Esophagus (tissue), 2 donors: ENCODE results near the gene ZDHHC24. TPM values are rescaled to one million over a fixed set of nuclear protein-coding genes. Genes with fewer than 3 reads are reported as not detected.

Source experiments
- H3K27ac ChIP-seq, 2 donors: one replicate each; pipeline ENCODE4 v1.5.1; 2013; ENCODE audit warnings: low read depth in 2 of 2, mild to moderate bottlenecking in 2 of 2, inconsistent platforms in 1 of 2, low read length in 1 of 2, moderate library complexity in 1 of 2
- H3K27me3 ChIP-seq, 2 donors: one replicate each; pipeline ENCODE4 v1.6.1; 2013; ENCODE audit warnings: low read length in 2 of 2, control low read depth in 1 of 2, mild to moderate bottlenecking in 1 of 2; ENCODE audit not compliant: insufficient read depth in 2 of 2, control insufficient read depth in 1 of 2
- H3K36me3 ChIP-seq, 2 donors: one replicate each; pipeline ENCODE4 v1.6.1; 2013; ENCODE audit warnings: low read length in 1 of 2; ENCODE audit not compliant: control insufficient read depth in 2 of 2, insufficient read depth in 2 of 2
- H3K4me1 ChIP-seq, 2 donors: one replicate each; pipeline ENCODE4 v1.6.1; 2013; ENCODE audit warnings: low read length in 1 of 2; ENCODE audit not compliant: control insufficient read depth in 2 of 2, insufficient read depth in 2 of 2
- H3K4me3 ChIP-seq, 2 donors: one replicate each; pipeline ENCODE4 v1.5.1; 2013; ENCODE audit warnings: low read length in 2 of 2, mild to moderate bottlenecking in 2 of 2, low read depth in 1 of 2, moderate library complexity in 1 of 2
- H3K9me3 ChIP-seq, 2 donors: one replicate each; pipeline ENCODE4 v1.6.1; 2013; ENCODE audit warnings: mild to moderate bottlenecking in 2 of 2, low read depth in 1 of 2, low read length in 1 of 2, moderate library complexity in 1 of 2; ENCODE audit not compliant: control insufficient read depth in 2 of 2, insufficient read depth in 1 of 2
- WGBS, 2 donors: extraction: QIAGEN DNeasy Blood & Tissue Kit; methylation state at CpG; one replicate each; pipeline ENCODE4 v1.1.7; 2013; 5-methylcytosine and 5-hydroxymethylcytosine counted together
- polyA plus RNA-seq, 2 donors: library from polyadenylated mRNA; stranded (reverse); fragments of 200-250 nt; gene quantifications; one replicate each; pipeline ENCODE4 v1.2.3, GENCODE V29; 2013
- donor health status: healthy with polysubstance abuse.
- donor health status: Bipolar disorder and iron deficiency.

ZDHHC24 gene
- polyA plus RNA-seq, 2 donors: 5.9 to 6.0 TPM

DNA sequence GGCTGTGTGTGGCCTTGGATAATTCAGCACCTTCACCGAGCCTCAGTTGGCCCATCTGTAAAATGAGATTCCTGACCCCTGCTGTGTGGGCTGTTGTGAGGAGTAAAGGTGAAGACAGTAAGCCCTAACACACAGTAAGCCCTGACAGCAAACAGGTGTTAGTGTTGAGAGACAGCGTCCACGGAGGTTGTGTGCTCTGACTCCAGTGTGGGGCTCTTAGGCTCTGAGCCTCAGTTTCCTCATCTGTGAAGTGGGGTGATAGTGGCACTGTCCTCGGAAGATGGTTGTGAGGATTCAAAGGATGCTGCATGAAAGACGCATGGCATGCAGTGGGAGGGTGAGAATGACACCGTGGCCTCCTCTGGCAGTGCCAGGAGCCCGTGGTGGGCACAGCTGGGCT is 51.4 kb downstream of the ZDHHC24 start:
- H3K4me1 ChIP-seq: no peaks in the 10 kb centered on the region
- no peaks in the 10 kb centered on the region for H3K27me3 ChIP-seq
- no peak overlapping the region for H3K4me3 ChIP-seq
- no peaks in the 10 kb centered on the region for H3K9me3 ChIP-seq
- H3K36me3 ChIP-seq: peaks cover 7 to 26% of the 10 kb centered on the region in 2 donors
- 93 to 95% methylated on average over 7 of the region's 7 CpGs for WGBS, 2 donors
- H3K27ac ChIP-seq: no peak overlapping the region

DNA sequence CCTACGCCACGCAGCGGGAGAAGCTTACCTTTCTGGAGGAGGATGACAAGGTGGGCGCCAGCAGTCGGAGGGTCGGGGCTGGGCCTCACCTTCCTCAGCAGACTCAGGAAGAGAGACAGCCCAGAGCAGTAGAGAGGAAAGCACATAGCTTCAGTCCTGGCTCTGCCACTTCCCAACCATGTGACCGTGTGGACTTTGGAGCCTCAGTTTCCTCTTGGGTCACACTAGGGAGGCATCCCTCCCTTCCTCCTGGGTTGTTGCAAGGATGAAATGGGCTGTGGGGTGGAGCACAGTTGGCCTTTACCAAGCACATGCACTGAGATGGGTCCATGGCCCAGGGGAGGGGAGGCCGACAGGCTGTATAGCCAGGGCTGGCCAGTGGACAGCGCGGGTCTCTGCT is 52.7 kb downstream of the ZDHHC24 start:
- Histone ChIP-seq H3K36me3 (peaks cover 7 to 32% of the 10 kb centered on the region in 2 donors), H3K27ac (no peak overlapping the region)
- 95 to 97% methylated on average over 8 to 10 of the region's 10 CpGs for WGBS, 2 donors

DNA sequence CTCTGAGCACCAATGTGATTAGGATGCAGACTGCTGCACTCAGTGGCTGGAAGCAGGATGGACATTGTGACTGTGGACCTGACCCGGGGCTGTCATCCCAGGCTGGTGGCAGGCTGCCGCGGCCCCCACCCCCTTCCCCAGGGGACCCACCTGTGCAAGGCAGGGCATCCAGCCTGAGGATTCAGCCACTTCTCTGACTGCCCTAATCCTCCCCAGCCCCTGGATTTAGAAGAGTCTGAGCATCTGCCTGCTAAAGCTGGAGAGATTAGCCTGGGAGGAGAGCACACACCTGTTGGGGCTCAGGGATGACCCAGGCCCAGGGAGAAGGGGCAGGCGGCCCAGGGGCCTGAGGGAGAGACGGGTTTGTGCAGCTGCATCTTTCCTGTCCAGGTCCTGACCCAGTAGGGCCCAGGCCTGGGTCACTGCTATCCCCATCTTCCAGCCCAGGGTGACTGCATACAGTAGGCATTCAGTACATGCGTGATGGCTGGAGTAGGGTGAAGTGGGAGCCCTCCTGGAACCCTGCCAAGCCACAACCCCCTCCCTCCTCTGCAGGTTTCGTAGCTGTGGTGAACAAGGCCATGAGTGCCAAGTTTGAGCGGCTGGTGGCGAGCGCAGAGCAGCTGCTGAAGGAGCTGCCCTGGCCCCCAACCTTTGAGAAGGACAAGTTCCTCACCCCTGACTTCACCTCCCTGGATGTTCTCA is 53.5 kb downstream of the ZDHHC24 start:
- 91% methylated on average over 10 of the region's 10 CpGs for WGBS, 2 donors
- H3K4me1 ChIP-seq: no peaks in the 10 kb centered on the region
- H3K9me3 ChIP-seq: no peaks in the 10 kb centered on the region
- H3K27me3 ChIP-seq: no peaks in the 10 kb centered on the region
- no peak overlapping the region for H3K4me3 ChIP-seq
- H3K36me3 ChIP-seq: peaks cover 4 to 38% of the 10 kb centered on the region in 2 donors
- no peak overlapping the region for H3K27ac ChIP-seq

More for the DNA sequence above, 52.7 kb downstream of the ZDHHC24 start:
- H3K4me3 ChIP-seq: no peak overlapping the region
- no peaks in the 10 kb centered on the region for H3K4me1 ChIP-seq
- no peaks in the 10 kb centered on the region for H3K27me3 ChIP-seq
- no peaks in the 10 kb centered on the region for H3K9me3 ChIP-seq

DNA sequence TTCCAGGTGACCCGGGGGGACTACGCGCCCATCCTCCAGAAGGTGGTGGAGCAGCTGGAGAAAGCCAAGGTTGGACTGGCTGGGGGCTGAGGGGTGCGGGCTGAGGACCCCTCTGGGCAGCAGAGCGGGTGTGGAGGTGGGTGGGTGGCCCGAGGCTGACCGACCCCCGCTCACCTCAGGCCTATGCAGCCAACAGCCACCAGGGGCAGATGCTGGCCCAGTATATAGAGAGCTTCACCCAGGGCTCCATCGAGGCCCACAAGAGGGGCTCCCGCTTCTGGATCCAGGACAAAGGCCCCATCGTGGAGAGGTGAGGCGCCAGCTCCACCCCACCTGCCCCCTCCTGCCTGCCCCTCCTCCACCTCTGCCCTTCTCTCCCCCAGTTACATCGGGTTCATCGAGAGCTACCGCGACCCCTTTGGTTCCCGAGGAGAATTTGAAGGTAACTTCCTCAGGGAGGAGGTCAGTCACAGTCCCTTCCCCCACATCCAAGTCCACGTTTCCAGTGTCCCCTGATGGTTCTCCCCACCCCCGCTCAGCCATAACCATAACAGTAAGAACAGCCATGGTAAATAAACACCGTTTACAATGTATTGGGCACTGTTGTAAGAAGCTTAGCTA is 54.4 kb downstream of the ZDHHC24 start:
- 73 to 74% methylated on average over 20 of the region's 20 CpGs for WGBS, 2 donors
- Histone ChIP-seq H3K27ac (no peak overlapping the region), H3K4me1 (no peaks in the 10 kb centered on the region), H3K27me3 (no peaks in the 10 kb centered on the region), H3K36me3 (peaks cover 3 to 43% of the 10 kb centered on the region in 2 donors), H3K4me3 (no peak overlapping the region), H3K9me3 (no peaks in the 10 kb centered on the region)

GRCh38 chr11:66489636-66490035 is 56.2 kb downstream of the ZDHHC24 start:
- no peaks in the 10 kb centered on the region for H3K4me1 ChIP-seq
- 84 to 87% methylated on average over 7 of the region's 7 CpGs for WGBS, 2 donors
- H3K4me3 ChIP-seq: no peak overlapping the region
- no peaks in the 10 kb centered on the region for H3K9me3 ChIP-seq
- H3K36me3 ChIP-seq: peaks cover 3 to 43% of the 10 kb centered on the region in 2 donors
- H3K27me3 ChIP-seq: no peaks in the 10 kb centered on the region
- no peak overlapping the region for H3K27ac ChIP-seq

DNA sequence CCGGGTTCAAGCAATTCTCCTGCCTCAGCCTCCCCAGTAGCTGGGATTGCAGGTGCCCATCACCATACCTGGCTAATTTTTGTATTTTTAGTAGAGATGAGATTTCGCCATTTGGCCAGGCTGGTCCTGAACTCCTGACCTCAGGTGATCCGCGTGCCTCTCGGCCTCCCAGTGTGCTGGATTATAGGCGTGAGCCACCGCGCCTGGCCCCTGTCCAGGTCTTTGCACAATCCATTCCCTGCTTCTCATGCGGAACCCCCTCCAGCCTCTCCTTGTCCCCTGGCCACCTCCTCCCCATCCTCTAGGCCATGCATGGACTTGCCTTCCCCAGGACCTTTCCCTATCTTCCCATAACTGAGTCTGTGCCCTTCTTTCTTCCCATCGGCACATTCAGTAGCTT is 56.9 kb downstream of the ZDHHC24 start:
- H3K4me1 ChIP-seq: no peaks in the 10 kb centered on the region
- H3K4me3 ChIP-seq: no peak overlapping the region
- H3K9me3 ChIP-seq: no peaks in the 10 kb centered on the region
- no peak overlapping the region for H3K27ac ChIP-seq
- no peaks in the 10 kb centered on the region for H3K27me3 ChIP-seq
- peaks cover 3 to 43% of the 10 kb centered on the region in 2 donors for H3K36me3 ChIP-seq
- WGBS, 2 donors: 81 to 85% methylated on average over 9 to 10 of the region's 10 CpGs

DNA sequence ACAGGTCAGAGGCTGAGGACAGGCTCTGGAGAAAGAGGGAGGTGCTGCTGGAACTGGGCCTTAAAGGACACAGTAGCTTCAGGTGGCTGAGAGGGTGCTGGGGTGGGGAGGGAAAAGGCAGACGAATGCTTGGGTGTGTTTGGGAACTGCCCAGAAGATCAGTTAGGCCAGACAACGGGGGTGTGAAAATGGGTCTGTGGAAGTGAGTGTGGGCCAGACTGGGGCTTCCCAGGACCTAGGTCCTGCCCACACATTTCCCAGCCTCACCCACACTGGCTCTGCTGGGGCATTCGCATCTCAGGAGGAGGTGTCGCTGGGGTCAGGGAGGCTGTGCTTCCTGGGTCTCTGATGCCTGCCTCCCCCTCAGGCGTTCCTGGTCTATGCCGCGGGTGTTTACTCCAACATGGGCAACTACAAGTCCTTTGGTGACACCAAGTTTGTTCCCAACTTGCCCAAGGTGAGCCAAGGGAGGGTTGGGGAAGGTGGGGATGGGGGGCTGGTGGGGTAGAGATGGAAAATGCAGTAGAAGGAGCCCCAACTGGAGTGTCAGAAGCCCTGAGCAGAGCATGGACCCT is 61.0 kb downstream of the ZDHHC24 start:
- no peak overlapping the region for H3K27ac ChIP-seq
- 81 to 86% methylated on average over 7 of the region's 7 CpGs for WGBS, 2 donors
- no peaks in the 10 kb centered on the region for H3K4me1 ChIP-seq
- no peaks in the 10 kb centered on the region for H3K27me3 ChIP-seq
- H3K4me3 ChIP-seq: no peak overlapping the region
- peaks cover 0 to 34% of the 10 kb centered on the region in 2 donors for H3K36me3 ChIP-seq
- H3K9me3 ChIP-seq: no peaks in the 10 kb centered on the region

GRCh38 chr11:66480117-66480938 is 65.5 kb downstream of the ZDHHC24 start, which contains the start of gene DPP3:
DPP3 (plus strand) TSS chr11:66480434; CDS start chr11:66482201, 1,767 bp downstream.
- WGBS, 2 donors: 1% methylated on average over 61 to 62 of the region's 62 CpGs
- Histone ChIP-seq H3K27me3 (no peaks in the 10 kb centered on the region), H3K36me3 (peaks cover 0 to 11% of the 10 kb centered on the region in 2 donors), H3K27ac (peak within 1 kb of the TSS; percentile 90 to 96), H3K4me3 (peak within 1 kb of the TSS; percentile 64 to 71), H3K4me1 (no peaks in the 10 kb centered on the region), H3K9me3 (no peaks in the 10 kb centered on the region)

DNA sequence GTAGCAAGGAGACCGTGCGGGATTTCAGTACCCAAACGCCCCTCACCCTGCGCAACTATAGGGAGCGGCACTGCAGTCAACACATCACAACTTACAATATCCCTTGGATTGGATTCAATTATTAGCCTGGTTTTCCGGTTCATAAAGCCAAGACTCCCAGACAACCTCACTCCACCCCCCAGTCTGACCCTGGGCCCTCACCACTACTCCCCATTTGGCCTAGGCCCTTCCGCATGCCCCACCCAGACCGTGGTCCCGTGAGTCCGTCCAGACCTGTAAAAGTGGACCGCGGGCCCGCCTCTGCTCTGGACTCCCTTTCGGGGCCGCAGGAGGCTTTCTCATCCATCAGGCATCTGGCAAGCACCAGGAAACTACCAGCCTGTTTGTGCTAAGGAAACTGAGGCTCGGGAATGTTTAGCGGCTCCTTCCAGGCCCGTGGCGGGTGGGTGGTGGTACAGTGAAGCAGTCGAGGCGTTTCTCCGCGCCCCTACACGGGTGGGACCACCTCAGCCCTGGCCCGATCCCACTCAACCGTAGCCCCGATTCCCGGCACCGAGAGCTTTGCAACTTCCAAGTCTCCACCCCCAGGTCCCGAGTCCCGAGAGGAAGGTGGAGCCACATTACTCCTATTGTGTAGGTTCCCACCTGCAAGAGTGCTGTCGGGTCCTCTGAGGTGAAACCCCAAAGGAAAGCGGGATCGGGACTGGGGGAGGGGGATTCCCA is 66.3 kb downstream of the ZDHHC24 start:
- Histone ChIP-seq H3K4me3 (peak overlapping the region; percentile 64 to 71), H3K36me3 (peaks cover 0 to 11% of the 10 kb centered on the region in 2 donors), H3K27me3 (no peaks in the 10 kb centered on the region), H3K27ac (peak overlapping the region; percentile 90 to 96), H3K4me1 (no peaks in the 10 kb centered on the region), H3K9me3 (no peaks in the 10 kb centered on the region)
- 1 to 4% methylated on average over 34 of the region's 34 CpGs for WGBS, 2 donors
